ENCODE data around the gene GRPEL2. TPM values are rescaled to one million over a fixed set of nuclear protein-coding genes. Genes with fewer than 3 reads are reported as not detected.

GRPEL2 gene
- total RNA-seq, 1 experiment from 2014 or later: 47.3 TPM

DNA sequence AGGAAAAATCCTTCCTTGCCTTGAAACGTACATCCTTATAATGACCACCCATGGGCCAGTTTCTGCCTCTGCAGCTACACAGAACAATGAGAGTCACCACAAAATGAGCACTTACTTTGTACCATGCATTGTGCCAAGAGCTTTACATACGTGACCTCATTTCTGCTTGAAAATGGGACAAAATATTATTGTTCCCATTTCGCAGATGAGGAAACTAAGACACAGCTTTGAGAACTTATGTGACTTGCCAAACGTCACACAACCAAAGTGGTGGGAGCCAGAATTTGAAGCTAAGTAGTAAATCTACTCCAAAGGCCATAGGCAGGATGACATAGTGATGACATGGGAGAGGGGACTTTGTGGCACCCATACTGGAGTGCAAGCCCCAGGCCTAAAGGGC lies 34.8 kb upstream of the GRPEL2 start:
- Histone ChIP-seq H2AFZ (ENCODE audit: low read length) (no peak overlapping the region), H3K79me1 (ENCODE audit: insufficient read depth, low read depth, low read length, poor library complexity, severe bottlenecking) (no peaks in the 10 kb centered on the region), H3K4ac (ENCODE audit: low read depth, low read length) (no peak overlapping the region), H3K27me3 (ENCODE audit: insufficient read depth, low read length) (no peaks in the 10 kb centered on the region), H2BK120ac (ENCODE audit: low read depth, low read length, poor library complexity, severe bottlenecking) (no peak overlapping the region), H3K14ac (ENCODE audit: insufficient read depth, low read length) (no peak overlapping the region), H3K27ac (ENCODE audit: insufficient read length, low read depth, low read length) (no peak overlapping the region), H2BK5ac (ENCODE audit: insufficient read length, low read length) (no peak overlapping the region), H4K20me1 (ENCODE audit: control insufficient read depth, insufficient read depth, insufficient read length) (no peaks in the 10 kb centered on the region), H2BK15ac (ENCODE audit: low read depth, low read length) (no peak overlapping the region), H2AK5ac (ENCODE audit: insufficient read length, low read length) (no peak overlapping the region), H3K79me2 (ENCODE audit: insufficient read depth, low read length) (no peaks in the 10 kb centered on the region), H3K4me1 (ENCODE audit: insufficient read depth, low read length) (no peaks in the 10 kb centered on the region), H3K9ac (ENCODE audit: extremely low read depth, insufficient read length, low read length) (no peak overlapping the region), H3K23ac (ENCODE audit: insufficient read length, low read depth, low read length) (no peak overlapping the region), H3K23me2 (ENCODE audit: insufficient read length, low read depth, low read length, poor library complexity, severe bottlenecking) (no peaks in the 10 kb centered on the region), H4K5ac (ENCODE audit: insufficient read length, low read depth, low read length) (no peak overlapping the region), H3K18ac (ENCODE audit: insufficient read length, low read depth, low read length) (no peak overlapping the region), H2BK12ac (ENCODE audit: insufficient read length, low read depth, low read length) (no peak overlapping the region), H3T11ph (ENCODE audit: low read length) (no peak overlapping the region), H4K8ac (replicated peaks; ENCODE audit: insufficient read length, low read depth, low read length) (no peak overlapping the region), H3K4me2 (ENCODE audit: insufficient read depth, insufficient read length, low read length) (no peak overlapping the region), H3K9me3 (ENCODE audit: control insufficient read depth, low read depth, low read length) (no peaks in the 10 kb centered on the region), H3K56ac (ENCODE audit: insufficient read length, low read depth, low read length) (no peak overlapping the region), H4K91ac (ENCODE audit: insufficient read length, low read depth, low read length) (no peak overlapping the region), H2BK20ac (ENCODE audit: low read depth, low read length, poor library complexity, severe bottlenecking) (no peak overlapping the region)
- H3K36me3 Mint-ChIP-seq (ENCODE audit: insufficient read depth in 1 of 3, low read depth in 3 of 3): no peaks in the 10 kb centered on the region
- no CpG with 5 or more reads among the region's 4 CpGs for WGBS (ENCODE audit: extremely low coverage, insufficient read length, low lambda C conversion rate)
- no peak overlapping the region for H3K27ac Mint-ChIP-seq
- peaks cover 10 to 13% of the 10 kb centered on the region in 2 experiments for H3K4me1 Mint-ChIP-seq
- H3K4me3 Mint-ChIP-seq: no peak overlapping the region
- H3K9me3 Mint-ChIP-seq: no peaks in the 10 kb centered on the region
- no peaks in the 10 kb centered on the region; the same call in none of the 2 replicates for H3K27me3 Mint-ChIP-seq (ENCODE audit: low read depth)
- no peak for DNase-seq
- TF ChIP-seq, protein P1, sequence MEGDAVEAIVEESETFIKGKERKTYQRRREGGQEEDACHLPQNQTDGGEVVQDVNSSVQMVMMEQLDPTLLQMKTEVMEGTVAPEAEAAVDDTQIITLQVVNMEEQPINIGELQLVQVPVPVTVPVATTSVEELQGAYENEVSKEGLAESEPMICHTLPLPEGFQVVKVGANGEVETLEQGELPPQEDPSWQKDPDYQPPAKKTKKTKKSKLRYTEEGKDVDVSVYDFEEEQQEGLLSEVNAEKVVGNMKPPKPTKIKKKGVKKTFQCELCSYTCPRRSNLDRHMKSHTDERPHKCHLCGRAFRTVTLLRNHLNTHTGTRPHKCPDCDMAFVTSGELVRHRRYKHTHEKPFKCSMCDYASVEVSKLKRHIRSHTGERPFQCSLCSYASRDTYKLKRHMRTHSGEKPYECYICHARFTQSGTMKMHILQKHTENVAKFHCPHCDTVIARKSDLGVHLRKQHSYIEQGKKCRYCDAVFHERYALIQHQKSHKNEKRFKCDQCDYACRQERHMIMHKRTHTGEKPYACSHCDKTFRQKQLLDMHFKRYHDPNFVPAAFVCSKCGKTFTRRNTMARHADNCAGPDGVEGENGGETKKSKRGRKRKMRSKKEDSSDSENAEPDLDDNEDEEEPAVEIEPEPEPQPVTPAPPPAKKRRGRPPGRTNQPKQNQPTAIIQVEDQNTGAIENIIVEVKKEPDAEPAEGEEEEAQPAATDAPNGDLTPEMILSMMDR (conservative IDR thresholded peaks at IDR 0.05): no peak

Data from H9 (cell line).